Body of pancreas (tissue), 4 donors: ENCODE measurements around the gene LRRC73. TPM values are rescaled to one million over a fixed set of nuclear protein-coding genes. Genes with fewer than 3 reads are reported as not detected.

Experiments
- ATAC-seq: fragments of 150-250 bp; one replicate; pipeline ENCODE4 v1.9.1; 2016
- DNase-seq, 4 donors: peaks; one replicate each; pipeline ENCODE4 v3.0.0-alpha.2; 2019
- H3K27ac ChIP-seq, 4 donors: fragments of 200-600 bp; sonication (generic); 1 replicate in 3 of 4; 2 replicates in 1 of 4; pipeline versions ENCODE4 v1.5.1 to v1.6.1; 2016 to 2019; ENCODE audit warnings: mild to moderate bottlenecking in 1 of 4, mixed read lengths in 1 of 4, moderate library complexity in 1 of 4
- H3K27me3 ChIP-seq, 2 donors: fragments of 200-600 bp; sonication (generic); one replicate each; pipeline ENCODE4 v1.6.0; 2016; ENCODE audit warnings: mild to moderate bottlenecking in 1 of 2
- H3K36me3 ChIP-seq, 2 donors: fragments of 200-600 bp; sonication (generic); replicated peaks in 1 of 2; 2 replicates each; pipeline ENCODE4 v1.5.1; 2016; ENCODE audit warnings: low read depth in 2 of 2; ENCODE audit not compliant: insufficient read depth in 1 of 2
- H3K4me1 ChIP-seq: fragments of 200-600 bp; sonication (generic); one replicate; pipeline ENCODE4 v1.6.0; 2016
- H3K4me3 ChIP-seq, 2 donors: fragments of 200-600 bp; sonication (generic); 1 replicate in 1 of 2; 2 replicates in 1 of 2; pipeline ENCODE4 v1.5.1; 2016 to 2019
- H3K9me3 ChIP-seq, 3 donors: fragments of 200-600 bp; sonication (generic); 1 replicate in 2 of 3; 2 replicates in 1 of 3; pipeline ENCODE4 v1.5.1; 2016
- POLR2A ChIP-seq, 3 donors: fragments of 450-650 bp; IDR thresholded peaks; one replicate each; pipeline ENCODE4 v1.6.1; 2016; ENCODE audit warnings: antibody characterized with exemption in 3 of 3, mild to moderate bottlenecking in 2 of 3
- WGBS, 2 donors: methylation state at CpG; one replicate each; pipeline ENCODE4 v1.1.5; 2017; 5-methylcytosine and 5-hydroxymethylcytosine counted together
- intact Hi-C: fragments of 100-400 bp; cut with DNase I; formaldehyde crosslinking; loops from one replicate; pipeline ENCODE4 v1.15.1; 2023
- total RNA-seq, 2 donors: library from RNA; depleted of rRNA; stranded (reverse); fragments of >200 nt; gene quantifications; one replicate each; pipeline ENCODE4 v1.1.0, GENCODE V29; 2016
- TF ChIP-seq, protein P1 (sequence below), 7 experiments: fragments of 450-650 bp in 4 of 7; fragments of 200-600 bp in 3 of 7; sonication (generic) in 3 of 7; IDR thresholded peaks; one replicate each; pipeline ENCODE4 v1.5.1; 2016 to 2019; ENCODE audit warnings: antibody characterized with exemption in 7 of 7

Gene LRRC73
- total RNA-seq, 2 donors from 2014 or later = not detected

DNA sequence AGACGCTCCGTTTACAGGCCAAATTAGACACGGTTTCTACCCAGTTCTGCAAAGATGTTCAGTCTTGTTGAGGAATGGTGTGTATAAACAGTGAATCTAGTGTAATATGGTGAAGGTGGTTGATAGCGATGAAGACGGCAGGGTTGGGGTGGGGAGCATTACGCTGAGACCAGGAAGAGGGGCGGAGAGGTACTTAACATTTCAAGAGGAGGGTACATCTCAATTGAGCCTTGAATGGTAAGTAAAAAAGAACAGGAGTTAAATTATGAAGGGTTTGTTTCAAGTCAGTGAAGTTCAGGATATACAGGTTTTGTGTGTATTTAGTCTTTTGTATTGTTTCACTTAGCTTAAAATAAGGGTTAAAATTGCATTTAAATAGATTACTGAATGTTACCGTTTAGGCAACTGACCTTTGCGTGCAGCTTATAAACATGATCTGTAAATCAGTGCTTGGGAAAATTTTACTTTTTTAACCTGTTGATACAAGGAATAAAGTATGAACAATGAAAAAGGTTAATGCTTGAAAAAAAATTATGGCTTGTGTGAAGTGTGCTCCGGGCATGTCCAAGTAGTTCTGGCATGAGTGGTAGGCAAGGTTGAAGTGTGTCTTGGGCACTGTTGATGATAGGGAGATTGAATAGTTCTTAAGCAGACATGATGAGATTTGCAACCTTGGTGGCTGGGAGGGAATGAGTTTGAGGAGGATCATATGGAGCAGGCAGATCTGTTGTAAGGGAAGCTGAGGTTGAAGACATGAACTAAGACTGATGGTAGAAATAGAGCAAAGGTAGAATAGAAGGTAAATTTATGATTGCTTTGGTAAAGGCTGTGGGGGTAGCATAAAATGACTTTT lies 7.6 kb upstream of the LRRC73 start:
- intact Hi-C loops = no loop called here
- peaks cover 12 to 36% of the 10 kb centered on the region in 2 donors for H3K36me3 ChIP-seq
- 2% methylated on average over 10 of the region's 10 CpGs for WGBS, 2 donors
- H3K9me3 ChIP-seq = no peaks in the 10 kb centered on the region
- no peak for DNase-seq
- peak overlapping the region; percentile 27 to 88 (median 82) for H3K27ac ChIP-seq
- no peaks in the 10 kb centered on the region for H3K27me3 ChIP-seq
- ATAC-seq = no peak
- no peak for TF ChIP-seq POLR2A (IDR thresholded peaks at IDR 0.05)
- TF ChIP-seq, protein P1, sequence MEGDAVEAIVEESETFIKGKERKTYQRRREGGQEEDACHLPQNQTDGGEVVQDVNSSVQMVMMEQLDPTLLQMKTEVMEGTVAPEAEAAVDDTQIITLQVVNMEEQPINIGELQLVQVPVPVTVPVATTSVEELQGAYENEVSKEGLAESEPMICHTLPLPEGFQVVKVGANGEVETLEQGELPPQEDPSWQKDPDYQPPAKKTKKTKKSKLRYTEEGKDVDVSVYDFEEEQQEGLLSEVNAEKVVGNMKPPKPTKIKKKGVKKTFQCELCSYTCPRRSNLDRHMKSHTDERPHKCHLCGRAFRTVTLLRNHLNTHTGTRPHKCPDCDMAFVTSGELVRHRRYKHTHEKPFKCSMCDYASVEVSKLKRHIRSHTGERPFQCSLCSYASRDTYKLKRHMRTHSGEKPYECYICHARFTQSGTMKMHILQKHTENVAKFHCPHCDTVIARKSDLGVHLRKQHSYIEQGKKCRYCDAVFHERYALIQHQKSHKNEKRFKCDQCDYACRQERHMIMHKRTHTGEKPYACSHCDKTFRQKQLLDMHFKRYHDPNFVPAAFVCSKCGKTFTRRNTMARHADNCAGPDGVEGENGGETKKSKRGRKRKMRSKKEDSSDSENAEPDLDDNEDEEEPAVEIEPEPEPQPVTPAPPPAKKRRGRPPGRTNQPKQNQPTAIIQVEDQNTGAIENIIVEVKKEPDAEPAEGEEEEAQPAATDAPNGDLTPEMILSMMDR (IDR thresholded peaks at IDR 0.05) = no peak
- H3K4me1 ChIP-seq = peaks cover 37% of the 10 kb centered on the region
- peak overlapping the region; percentile 68 to 97 for H3K4me3 ChIP-seq

GRCh38 chr6:43516697-43517504 lies 6.8 kb upstream of the LRRC73 start, which contains the start of the genes POLR1C and YIPF3:
POLR1C (plus strand) TSS chr6:43517089; CDS start chr6:43517110, 21 bp downstream.
YIPF3 (minus strand) TSS chr6:43516926; CDS start chr6:43516807, 119 bp downstream.
- H3K4me1 ChIP-seq = peaks cover 37% of the 10 kb centered on the region
- no peaks in the 10 kb centered on the region for H3K9me3 ChIP-seq
- ATAC-seq (peak; percentile 98), DNase-seq (peak; percentile 99)
- H3K27me3 ChIP-seq = no peaks in the 10 kb centered on the region
- TF ChIP-seq POLR2A (IDR thresholded peaks at IDR 0.05) = peak in 2 of 3 donors; percentile 72 to 81
- TF ChIP-seq, protein P1 (IDR thresholded peaks at IDR 0.05) = peak in 1 of 7 experiments; percentile 6
- intact Hi-C loops = no loop called here
- WGBS, 2 donors = 0 to 1% methylated on average over 52 to 57 of the region's 57 CpGs
- peak within 1 kb of the TSS; percentile 75 to 88 (median 82) for H3K27ac ChIP-seq
- H3K4me3 ChIP-seq = peak within 1 kb of the TSS; percentile 68 to 97
- H3K36me3 ChIP-seq = peaks cover 12 to 34% of the 10 kb centered on the region in 2 donors

GRCh38 chr6:43516367-43516696 lies 6.2 kb upstream of the LRRC73 start:
- Histone ChIP-seq H3K4me1 (peaks cover 37% of the 10 kb centered on the region), H3K36me3 (peaks cover 9 to 35% of the 10 kb centered on the region in 2 donors), H3K9me3 (no peaks in the 10 kb centered on the region), H3K4me3 (peak overlapping the region; percentile 68 to 97), H3K27ac (peak overlapping the region; percentile 75 to 88 (median 82)), H3K27me3 (no peaks in the 10 kb centered on the region)
- DNase-seq (no peak), ATAC-seq (no peak)
- 1% methylated on average over 7 to 10 of the region's 10 CpGs for WGBS, 2 donors
- intact Hi-C loops = no loop called here
- no peak for TF ChIP-seq POLR2A (IDR thresholded peaks at IDR 0.05)

- Histone ChIP-seq H3K27me3 (no peaks in the 10 kb centered on the region), H3K4me1 (peaks cover 39% of the 10 kb centered on the region), H3K9me3 (no peaks in the 10 kb centered on the region), H3K36me3 (peaks cover 4 to 29% of the 10 kb centered on the region in 2 donors), H3K4me3 (peak overlapping the region in 1 of 2 donors; percentile 68), H3K27ac (peak overlapping the region in 3 of 4 donors; percentile 77 to 88 (median 88))
- 29 to 44% methylated on average over 9 of the region's 9 CpGs for WGBS, 2 donors
- ATAC-seq (no peak), DNase-seq (no peak)
- intact Hi-C loops = no loop called here
- TF ChIP-seq POLR2A (IDR thresholded peaks at IDR 0.05) = no peak
- TF ChIP-seq, protein P1 (IDR thresholded peaks at IDR 0.05) = no peak
These were observed 5.7 kb upstream of the LRRC73 start for GRCh38 chr6:43515808-43516207.
